ENCODE measurements around the gene ITGB1.

GRCh38 chr10:32987172-32987571, 29.1 kb upstream of the ITGB1 start:
- TF ChIP-seq EZH2 (IDR thresholded peaks at IDR 0.05; ENCODE audit: insufficient read depth, poor library complexity, severe bottlenecking) (no peak), EZH2phosphoT487 (IDR thresholded peaks at IDR 0.05; ENCODE audit: insufficient read depth, low read depth) (no peak)
